Keratinocyte (primary cell): Measurements from ENCODE around the gene SLC39A11.

Experiments used
- EZH2 ChIP-seq: IDR thresholded peaks from one replicate; pipeline ENCODE4 v1.6.1; 2012; ENCODE audit warnings: inconsistent platforms, mild to moderate bottlenecking, low read length, moderate library complexity
- TF ChIP-seq, protein P1 (sequence below), 3 experiments: IDR thresholded peaks in 1 of 3; conservative IDR thresholded peaks in 1 of 3; optimal IDR thresholded peaks in 1 of 3; 2 replicates in 2 of 3; 3 replicates in 1 of 3; pipeline versions ENCODE3 to v1.5.1; 2011; ENCODE audit warnings: low read length in 3 of 3, mild to moderate bottlenecking in 3 of 3, moderate library complexity in 2 of 3, control low read depth in 1 of 3, inconsistent platforms in 1 of 3; ENCODE audit not compliant: insufficient read depth in 2 of 3; ENCODE audit errors: extremely low read depth in 1 of 3

DNA sequence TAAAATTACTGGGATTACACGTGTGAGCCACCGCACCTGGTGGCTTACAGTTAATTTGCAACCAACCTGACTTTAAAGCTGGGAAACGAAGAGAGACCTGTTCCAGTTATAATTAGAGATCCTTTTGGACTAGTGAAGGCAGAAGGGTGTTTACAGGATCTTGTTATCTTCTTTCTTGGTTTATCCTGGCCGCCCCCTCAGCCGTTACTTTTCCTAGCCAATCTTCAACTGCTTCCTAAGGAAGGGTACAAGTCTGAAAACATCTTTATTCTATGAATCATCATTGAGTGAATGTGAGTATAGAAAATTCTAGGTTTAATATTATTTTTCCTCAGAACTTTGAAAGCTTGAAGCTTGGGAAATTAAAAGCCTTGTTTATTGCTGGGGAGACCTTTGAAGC, 286.5 kb downstream of the SLC39A11 start:
- TF ChIP-seq EZH2: no peak
- TF ChIP-seq, protein P1, sequence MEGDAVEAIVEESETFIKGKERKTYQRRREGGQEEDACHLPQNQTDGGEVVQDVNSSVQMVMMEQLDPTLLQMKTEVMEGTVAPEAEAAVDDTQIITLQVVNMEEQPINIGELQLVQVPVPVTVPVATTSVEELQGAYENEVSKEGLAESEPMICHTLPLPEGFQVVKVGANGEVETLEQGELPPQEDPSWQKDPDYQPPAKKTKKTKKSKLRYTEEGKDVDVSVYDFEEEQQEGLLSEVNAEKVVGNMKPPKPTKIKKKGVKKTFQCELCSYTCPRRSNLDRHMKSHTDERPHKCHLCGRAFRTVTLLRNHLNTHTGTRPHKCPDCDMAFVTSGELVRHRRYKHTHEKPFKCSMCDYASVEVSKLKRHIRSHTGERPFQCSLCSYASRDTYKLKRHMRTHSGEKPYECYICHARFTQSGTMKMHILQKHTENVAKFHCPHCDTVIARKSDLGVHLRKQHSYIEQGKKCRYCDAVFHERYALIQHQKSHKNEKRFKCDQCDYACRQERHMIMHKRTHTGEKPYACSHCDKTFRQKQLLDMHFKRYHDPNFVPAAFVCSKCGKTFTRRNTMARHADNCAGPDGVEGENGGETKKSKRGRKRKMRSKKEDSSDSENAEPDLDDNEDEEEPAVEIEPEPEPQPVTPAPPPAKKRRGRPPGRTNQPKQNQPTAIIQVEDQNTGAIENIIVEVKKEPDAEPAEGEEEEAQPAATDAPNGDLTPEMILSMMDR (optimal IDR thresholded peaks at IDR 0.05 in 1 of 3, IDR thresholded peaks at IDR 0.05 in 1 of 3, conservative IDR thresholded peaks at IDR 0.05 in 1 of 3; ENCODE audit: extremely low read depth in 1 of 3, insufficient read depth in 2 of 3, low read length in 3 of 3): no peak
